ENCODE data around the gene PDZK1. TPM values are rescaled to one million over a fixed set of nuclear protein-coding genes. Genes with fewer than 3 reads are reported as not detected.

PDZK1 gene
- total and polyA plus RNA-seq, 2 of the 8 experiments (the other 6 are each of a cell fraction or from before 2014, with no cell fraction given): 0.17 TPM; not detected in 1

GRCh38 chr1:145689922-145690321 is 17.2 kb downstream of the PDZK1 start:
- Histone ChIP-seq H3K4me3 (ENCODE audit: extremely low read depth in 1 of 4, insufficient read depth in 2 of 4, low read depth in 3 of 4, low read length in 4 of 4) (no peak overlapping the region), H4K91ac (replicated peaks; ENCODE audit: insufficient read length, low read length) (no peak overlapping the region), H3K27me3 (replicated peaks in 1 of 4; ENCODE audit: control insufficient read depth in 3 of 4, extremely low read depth in 1 of 4, insufficient read depth in 3 of 4, low read length in 3 of 4) (no peaks in the 10 kb centered on the region), H3K4me1 (replicated peaks in 1 of 4; ENCODE audit: control insufficient read depth in 3 of 4, insufficient read depth in 4 of 4, low read length in 3 of 4) (peaks cover 0 to 3% (median under 1%) of the 10 kb centered on the region in 4 experiments; a peak in 2 of 7 replicates), H3K9ac (replicated peaks in 1 of 4; ENCODE audit: extremely low read depth in 1 of 4, low read depth in 3 of 4, low read length in 3 of 4) (no peak overlapping the region), H3K14ac (ENCODE audit: insufficient read length) (no peak overlapping the region), H2AFZ (ENCODE audit: low read length) (no peak overlapping the region), H2BK12ac (ENCODE audit: low read depth, low read length) (no peak overlapping the region), H3K56ac (replicated peaks; ENCODE audit: insufficient read length, low read depth, low read length) (no peak overlapping the region), H2BK20ac (ENCODE audit: low read length) (no peak overlapping the region), H4K5ac (ENCODE audit: insufficient read length, low read depth, low read length) (no peak overlapping the region), H2BK15ac (ENCODE audit: low read length) (no peak overlapping the region), H3K9me3 (ENCODE audit: insufficient read depth in 2 of 2, low read depth in 1 of 2, low read length in 1 of 2) (no peaks in the 10 kb centered on the region), H2AK5ac (ENCODE audit: low read depth, low read length) (no peak overlapping the region), H3K23ac (ENCODE audit: insufficient read length) (no peak overlapping the region), H3K18ac (ENCODE audit: extremely low read depth, low read length) (no peak overlapping the region), H3K79me2 (ENCODE audit: control insufficient read depth in 1 of 2, insufficient read depth in 2 of 2, low read length in 2 of 2) (no peaks in the 10 kb centered on the region), H3K27ac (ENCODE audit: low read depth, low read length) (no peak overlapping the region), H4K8ac (ENCODE audit: extremely low read depth, insufficient read depth, low read length) (no peak overlapping the region), H2BK120ac (replicated peaks; ENCODE audit: low read depth, low read length) (no peak overlapping the region), H3K4me2 (ENCODE audit: insufficient read depth in 1 of 2, low read depth in 2 of 2, low read length in 2 of 2) (no peak overlapping the region), H4K20me1 (replicated peaks in 1 of 2; ENCODE audit: control insufficient read depth in 1 of 2, insufficient read depth in 2 of 2, low read length in 2 of 2) (no peaks in the 10 kb centered on the region), H3K4ac (replicated peaks; ENCODE audit: insufficient read length, low read depth, low read length) (no peak overlapping the region), H2BK5ac (ENCODE audit: low read depth, low read length) (no peak overlapping the region), H3K36me3 (ENCODE audit: control insufficient read depth in 2 of 4, insufficient read depth in 4 of 4, low read length in 3 of 4) (no peaks in the 10 kb centered on the region), H3K23me2 (ENCODE audit: low read depth, low read length) (no peaks in the 10 kb centered on the region), H3K79me1 (ENCODE audit: low read depth, low read length) (no peaks in the 10 kb centered on the region)
- POLR2A ChIA-PET (ENCODE audit: partially characterized antibody): interaction anchor here (1.4 to 1.8 kb wide), 2 partner anchors 13 to 16 kb away, joined by 4 read pairs; no protein-coding TSS in a partner anchor
- no peak for DNase-seq (ENCODE audit: low read depth in 1 of 2, low spot score in 2 of 2)
- FAIRE-seq: no peak
- 81% methylated on average over 6 of the region's 6 CpGs; no CpG with 5 or more reads in 1 of the 2 experiments for WGBS, 2 experiments (ENCODE audit: extremely low coverage in 1 of 2, insufficient coverage in 1 of 2, insufficient read length in 1 of 2, insufficient replicate concordance in 2 of 2, low coverage in 1 of 2, low lambda C conversion rate in 2 of 2, missing lambda C conversion rate in 1 of 2)
- CTCF ChIA-PET (ENCODE audit: partially characterized antibody): interaction anchor here (1.3 to 1.4 kb wide), 2 partner anchors 9 to 32 kb away, joined by 4 read pairs; no protein-coding TSS in a partner anchor
- no peak for TF ChIP-seq MAX (IDR thresholded peaks at IDR 0.05)
- no peak for TF ChIP-seq USF2 (IDR thresholded peaks at IDR 0.05; ENCODE audit: low read length)
- TF ChIP-seq EP300 (IDR thresholded peaks at IDR 0.05; ENCODE audit: borderline replicate concordance in 1 of 2, low read depth in 2 of 2, low read length in 2 of 2): no peak
- TF ChIP-seq NANOG (IDR thresholded peaks at IDR 0.05; ENCODE audit: insufficient read depth, low read depth, low read length, poor library complexity, severe bottlenecking): no peak
- TF ChIP-seq HDAC2 (IDR thresholded peaks at IDR 0.05; ENCODE audit: borderline replicate concordance in 1 of 2, low read depth in 2 of 2, low read length in 2 of 2): no peak
- no peak for TF ChIP-seq CTBP2 (IDR thresholded peaks at IDR 0.05; ENCODE audit: borderline replicate concordance, insufficient read depth, insufficient read length, low read length)
- no peak for TF ChIP-seq JUND (IDR thresholded peaks at IDR 0.05; ENCODE audit: low read length)
- TF ChIP-seq SP2 (IDR thresholded peaks at IDR 0.05; ENCODE audit: low read length): no peak
- no peak for TF ChIP-seq CBX5 (IDR thresholded peaks at IDR 0.05; ENCODE audit: low read depth, low read length)
- no peak for TF ChIP-seq SAP30 (IDR thresholded peaks at IDR 0.05; ENCODE audit: insufficient read depth, insufficient replicate concordance, low read length)
- TF ChIP-seq CBX8 (IDR thresholded peaks at IDR 0.05; ENCODE audit: borderline replicate concordance, low read depth, low read length): no peak
- TF ChIP-seq TCF12 (IDR thresholded peaks at IDR 0.05; ENCODE audit: low read depth, low read length): no peak
